ENCODE measurements around the gene GFRA4.

The GFRA4 gene

DNA sequence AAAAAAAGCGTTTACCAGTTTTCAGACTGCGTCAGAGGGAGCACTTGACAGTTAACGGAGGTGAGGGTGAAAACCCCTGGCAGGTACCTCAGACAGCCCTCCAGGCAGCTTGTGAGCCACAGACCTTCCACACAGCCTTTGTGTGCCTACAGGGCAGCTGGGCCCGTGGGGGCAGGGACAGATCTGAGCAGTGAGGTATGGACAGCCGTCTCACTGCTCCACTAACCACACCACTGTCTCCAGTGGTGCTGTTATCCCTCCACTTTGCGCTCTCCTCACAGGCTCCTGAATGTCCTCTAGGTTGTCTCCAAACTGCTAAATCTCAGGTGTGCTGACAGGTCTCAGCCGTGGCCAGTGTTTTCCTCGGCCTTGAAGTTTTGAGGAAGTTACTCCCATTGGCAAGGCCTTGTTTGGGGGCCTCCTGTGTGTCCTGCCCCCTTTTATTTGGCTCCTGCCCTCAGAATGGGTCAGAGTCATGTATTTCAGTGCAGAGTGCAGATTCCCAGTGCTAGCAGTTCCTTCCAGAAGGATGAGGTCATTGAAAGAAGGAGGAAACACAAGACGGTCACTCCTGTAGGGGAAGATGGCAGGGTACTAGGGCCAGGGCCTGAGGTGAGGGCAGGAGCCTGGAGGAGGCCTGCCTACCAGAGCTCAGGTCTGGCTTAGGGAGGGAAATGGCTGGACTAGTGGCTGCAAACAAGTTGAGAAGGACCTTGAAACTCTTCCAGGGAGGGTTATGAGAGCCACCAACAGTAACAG lies 11.8 kb downstream of the GFRA4 start:
- H3K4me3 ChIP-seq (ENCODE audit: low read depth, low read length) = no peak overlapping the region
- DNase-seq = no peak
- TF ChIP-seq, protein P1, sequence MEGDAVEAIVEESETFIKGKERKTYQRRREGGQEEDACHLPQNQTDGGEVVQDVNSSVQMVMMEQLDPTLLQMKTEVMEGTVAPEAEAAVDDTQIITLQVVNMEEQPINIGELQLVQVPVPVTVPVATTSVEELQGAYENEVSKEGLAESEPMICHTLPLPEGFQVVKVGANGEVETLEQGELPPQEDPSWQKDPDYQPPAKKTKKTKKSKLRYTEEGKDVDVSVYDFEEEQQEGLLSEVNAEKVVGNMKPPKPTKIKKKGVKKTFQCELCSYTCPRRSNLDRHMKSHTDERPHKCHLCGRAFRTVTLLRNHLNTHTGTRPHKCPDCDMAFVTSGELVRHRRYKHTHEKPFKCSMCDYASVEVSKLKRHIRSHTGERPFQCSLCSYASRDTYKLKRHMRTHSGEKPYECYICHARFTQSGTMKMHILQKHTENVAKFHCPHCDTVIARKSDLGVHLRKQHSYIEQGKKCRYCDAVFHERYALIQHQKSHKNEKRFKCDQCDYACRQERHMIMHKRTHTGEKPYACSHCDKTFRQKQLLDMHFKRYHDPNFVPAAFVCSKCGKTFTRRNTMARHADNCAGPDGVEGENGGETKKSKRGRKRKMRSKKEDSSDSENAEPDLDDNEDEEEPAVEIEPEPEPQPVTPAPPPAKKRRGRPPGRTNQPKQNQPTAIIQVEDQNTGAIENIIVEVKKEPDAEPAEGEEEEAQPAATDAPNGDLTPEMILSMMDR (IDR thresholded peaks at IDR 0.05; ENCODE audit: low read depth, low read length) = no peak
- H3K27ac ChIP-seq = no peak overlapping the region
- no peaks in the 10 kb centered on the region for H3K27me3 ChIP-seq (ENCODE audit: insufficient read depth, low read depth, severe bottlenecking)
- H3K9me3 ChIP-seq (ENCODE audit: severe bottlenecking) = peaks cover 4% of the 10 kb centered on the region
- no peaks in the 10 kb centered on the region for H3K36me3 ChIP-seq

DNA sequence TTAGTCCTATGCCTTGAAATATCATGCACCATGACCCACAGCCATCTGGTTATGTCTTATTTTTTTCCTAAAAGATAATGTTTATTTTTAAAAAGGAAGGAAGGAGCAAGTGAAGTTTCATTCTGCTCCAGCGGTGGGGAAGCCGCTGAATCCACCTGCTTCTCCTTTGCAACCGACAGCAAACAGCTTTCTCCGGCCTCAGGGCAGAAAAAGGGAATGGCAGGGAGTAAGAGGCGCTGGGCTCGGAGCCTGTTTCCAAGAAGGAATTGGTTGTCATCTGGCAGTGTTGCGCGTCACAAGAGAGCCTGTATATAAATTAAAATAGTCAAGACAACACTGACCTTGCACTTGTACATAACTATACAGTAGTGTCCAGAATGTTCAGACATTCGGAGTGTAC lies 14.2 kb downstream of the GFRA4 start:
- Histone ChIP-seq H3K27ac (no peak overlapping the region), H3K27me3 (ENCODE audit: insufficient read depth, low read depth, severe bottlenecking) (no peaks in the 10 kb centered on the region), H3K36me3 (no peaks in the 10 kb centered on the region), H3K9me3 (ENCODE audit: severe bottlenecking) (no peaks in the 10 kb centered on the region), H3K4me3 (ENCODE audit: low read depth, low read length) (no peak overlapping the region)
- no peak for DNase-seq
- TF ChIP-seq, protein P1 (IDR thresholded peaks at IDR 0.05; ENCODE audit: low read depth, low read length) = no peak

DNA sequence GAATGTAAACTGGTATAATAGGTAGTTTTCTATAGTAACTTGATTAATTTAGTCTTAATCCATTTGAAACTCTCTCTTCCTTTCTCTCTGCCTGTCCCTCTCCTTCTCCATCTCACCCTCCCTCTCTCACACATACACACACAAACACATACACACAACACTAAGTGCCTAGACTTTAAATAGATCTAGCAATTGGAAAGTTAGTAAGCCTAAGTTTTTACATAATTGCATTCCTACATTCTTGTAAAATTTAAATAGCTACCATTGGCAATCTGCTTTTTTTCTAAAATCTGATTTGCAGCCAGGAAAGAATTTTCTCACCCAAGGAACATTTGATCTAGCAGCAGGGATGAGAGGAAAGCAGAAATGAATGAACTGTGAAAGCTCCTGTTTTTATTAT lies 15.7 kb downstream of the GFRA4 start:
- Histone ChIP-seq H3K4me3 (ENCODE audit: low read depth, low read length) (no peak overlapping the region), H3K9me3 (ENCODE audit: severe bottlenecking) (no peaks in the 10 kb centered on the region), H3K27me3 (ENCODE audit: insufficient read depth, low read depth, severe bottlenecking) (no peaks in the 10 kb centered on the region), H3K27ac (no peak overlapping the region), H3K36me3 (no peaks in the 10 kb centered on the region)
- TF ChIP-seq, protein P1 (IDR thresholded peaks at IDR 0.05; ENCODE audit: low read depth, low read length) = no peak
- no peak for DNase-seq

DNA sequence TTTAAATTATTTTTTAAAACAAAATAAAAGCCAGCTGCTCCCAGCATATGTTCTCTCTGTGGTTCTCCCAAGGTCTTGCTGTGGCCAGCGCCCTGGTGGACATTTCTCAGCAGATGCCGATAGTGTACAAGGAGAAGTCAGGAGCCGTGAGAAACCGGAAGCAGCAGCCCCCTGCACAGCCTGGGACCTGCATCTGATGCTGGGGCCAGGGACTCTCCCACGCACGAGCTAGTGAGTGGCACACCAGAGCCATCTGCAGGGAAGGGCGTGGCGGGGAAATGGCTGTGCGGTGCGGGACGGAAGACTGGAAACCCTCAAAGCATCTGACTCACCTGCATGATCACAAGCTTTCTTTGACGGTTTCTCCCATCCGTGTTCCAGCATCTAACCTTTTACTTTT lies 16.5 kb downstream of the GFRA4 start:
- no peaks in the 10 kb centered on the region for H3K36me3 ChIP-seq

DNA sequence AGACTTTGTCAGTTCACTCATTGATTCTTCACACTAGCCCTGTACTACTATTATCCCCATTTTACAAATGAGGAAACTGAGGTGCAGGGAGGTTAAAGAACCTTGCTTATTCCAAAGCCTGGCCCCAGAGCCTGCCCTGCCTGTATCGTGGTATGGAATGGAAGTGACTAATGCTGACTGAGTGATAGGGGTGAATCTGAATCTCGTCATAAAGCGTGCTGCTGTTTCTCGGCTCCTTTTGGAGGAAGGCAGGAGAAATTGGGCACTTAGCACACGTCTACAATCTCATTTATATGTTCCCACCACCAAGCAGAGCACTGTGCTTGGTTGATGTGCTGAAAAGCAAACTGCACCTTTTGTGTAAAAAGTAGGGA lies 17.1 kb downstream of the GFRA4 start:
- Histone ChIP-seq H3K9me3 (ENCODE audit: severe bottlenecking) (no peaks in the 10 kb centered on the region), H3K27ac (no peak overlapping the region), H3K4me3 (ENCODE audit: low read depth, low read length) (no peak overlapping the region), H3K36me3 (no peaks in the 10 kb centered on the region), H3K27me3 (ENCODE audit: insufficient read depth, low read depth, severe bottlenecking) (no peaks in the 10 kb centered on the region)
- TF ChIP-seq, protein P1 (IDR thresholded peaks at IDR 0.05; ENCODE audit: low read depth, low read length) = no peak
- DNase-seq = no peak

More for the DNA sequence above, 16.5 kb downstream of the GFRA4 start:
- TF ChIP-seq, protein P1 (IDR thresholded peaks at IDR 0.05; ENCODE audit: low read depth, low read length) = no peak
- Histone ChIP-seq H3K4me3 (ENCODE audit: low read depth, low read length) (no peak overlapping the region), H3K27me3 (ENCODE audit: insufficient read depth, low read depth, severe bottlenecking) (no peaks in the 10 kb centered on the region), H3K9me3 (ENCODE audit: severe bottlenecking) (no peaks in the 10 kb centered on the region), H3K27ac (no peak overlapping the region)
- no peak for DNase-seq
